Measurements from ENCODE around the gene DPH6. TPM values are rescaled to one million over a fixed set of nuclear protein-coding genes. Genes with fewer than 3 reads are reported as not detected.
"Not testable (repeated sequence)": the region's sequence is repeated elsewhere in the genome, so short reads cannot be mapped to it uniquely, and the experiment has no call there.

The DPH6 gene
- total and polyA plus RNA-seq, 2 experiments from 2014 or later: 11.3 to 14.4 TPM

- Histone ChIP-seq H3K4me2 (no peak overlapping the region), H3K27me3 (no peaks in the 10 kb centered on the region), H3K4me3 (no peak overlapping the region), H3K36me3 (replicated peaks; ENCODE audit: insufficient read depth, low read depth) (no peaks in the 10 kb centered on the region), H2AFZ (no peak overlapping the region), H3K79me2 (no peaks in the 10 kb centered on the region), H3K9me3 (ENCODE audit: low read depth) (no peaks in the 10 kb centered on the region), H4K20me1 (ENCODE audit: insufficient read depth, poor library complexity, severe bottlenecking) (no peaks in the 10 kb centered on the region), H3K9me2 (replicated peaks; ENCODE audit: insufficient read depth) (no peaks in the 10 kb centered on the region), H3K27ac (no peak overlapping the region), H3K4me1 (ENCODE audit: insufficient read depth) (peaks cover 5% of the 10 kb centered on the region)
- TF ChIP-seq CTCF (IDR thresholded peaks at IDR 0.05; ENCODE audit: poor library complexity): no peak
- no peak for TF ChIP-seq EZH2phosphoT487 (IDR thresholded peaks at IDR 0.05; ENCODE audit: low read depth, severe bottlenecking, unreplicated experiment)
- no peak for TF ChIP-seq EZH2 (IDR thresholded peaks at IDR 0.05; ENCODE audit: borderline replicate concordance)
- 83% methylated on average over 1 of the region's 1 CpG for WGBS (ENCODE audit: low lambda C conversion rate, missing lambda C conversion rate)
- DNase-seq (ENCODE audit: low spot score): no peak
These were observed 103.2 kb downstream of the DPH6 start for GRCh38 chr15:35442742-35443141.

GRCh38 chr15:35441279-35441678 is 104.7 kb downstream of the DPH6 start:
- not testable (repeated sequence) for H3K36me3 ChIP-seq (replicated peaks; ENCODE audit: insufficient read depth, low read depth); H3K4me1 ChIP-seq (ENCODE audit: insufficient read depth); H3K4me2 ChIP-seq; H3K79me2 ChIP-seq; DNase-seq (ENCODE audit: low spot score); H3K9me3 ChIP-seq (ENCODE audit: low read depth); H3K27ac ChIP-seq; H3K27me3 ChIP-seq; H3K4me3 ChIP-seq; H4K20me1 ChIP-seq (ENCODE audit: insufficient read depth, poor library complexity, severe bottlenecking); H3K9me2 ChIP-seq (replicated peaks; ENCODE audit: insufficient read depth); H2AFZ ChIP-seq
- WGBS (ENCODE audit: low lambda C conversion rate, missing lambda C conversion rate): 87% methylated on average over 4 of the region's 4 CpGs

- H3K79me2 ChIP-seq: no peaks in the 10 kb centered on the region
- no peak overlapping the region for H2AFZ ChIP-seq
- no peak overlapping the region for H3K4me3 ChIP-seq
- no peak for DNase-seq (ENCODE audit: low spot score)
- H3K27ac ChIP-seq: no peak overlapping the region
- no peaks in the 10 kb centered on the region for H3K36me3 ChIP-seq (replicated peaks; ENCODE audit: insufficient read depth, low read depth)
- no peaks in the 10 kb centered on the region for H3K27me3 ChIP-seq
- no peaks in the 10 kb centered on the region for H3K9me2 ChIP-seq (replicated peaks; ENCODE audit: insufficient read depth)
- no peak for TF ChIP-seq EZH2phosphoT487 (IDR thresholded peaks at IDR 0.05; ENCODE audit: low read depth, severe bottlenecking, unreplicated experiment)
- no peak for TF ChIP-seq CTCF (IDR thresholded peaks at IDR 0.05; ENCODE audit: poor library complexity)
- TF ChIP-seq EZH2 (IDR thresholded peaks at IDR 0.05; ENCODE audit: borderline replicate concordance): no peak
- no peaks in the 10 kb centered on the region for H4K20me1 ChIP-seq (ENCODE audit: insufficient read depth, poor library complexity, severe bottlenecking)
- H3K9me3 ChIP-seq (ENCODE audit: low read depth): no peaks in the 10 kb centered on the region
- WGBS (ENCODE audit: low lambda C conversion rate, missing lambda C conversion rate): 89% methylated on average over 3 of the region's 3 CpGs
- H3K4me1 ChIP-seq (ENCODE audit: insufficient read depth): peaks cover 5% of the 10 kb centered on the region
- H3K4me2 ChIP-seq: no peak overlapping the region
These were observed 105.7 kb downstream of the DPH6 start for GRCh38 chr15:35440265-35440664.

- H3K36me3 ChIP-seq (replicated peaks; ENCODE audit: insufficient read depth, low read depth): no peaks in the 10 kb centered on the region
- no peaks in the 10 kb centered on the region for H4K20me1 ChIP-seq (ENCODE audit: insufficient read depth, poor library complexity, severe bottlenecking)
- no peaks in the 10 kb centered on the region for H3K79me2 ChIP-seq
- H3K4me2 ChIP-seq: no peak overlapping the region
- H3K27me3 ChIP-seq: no peaks in the 10 kb centered on the region
- WGBS (ENCODE audit: low lambda C conversion rate, missing lambda C conversion rate): 72% methylated on average over 2 of the region's 2 CpGs
- H3K9me2 ChIP-seq (replicated peaks; ENCODE audit: insufficient read depth): no peaks in the 10 kb centered on the region
- no peak overlapping the region for H2AFZ ChIP-seq
- no peak overlapping the region for H3K4me3 ChIP-seq
- H3K9me3 ChIP-seq (ENCODE audit: low read depth): no peaks in the 10 kb centered on the region
- TF ChIP-seq CTCF (IDR thresholded peaks at IDR 0.05; ENCODE audit: poor library complexity): no peak
- no peak for TF ChIP-seq EZH2 (IDR thresholded peaks at IDR 0.05; ENCODE audit: borderline replicate concordance)
- TF ChIP-seq EZH2phosphoT487 (IDR thresholded peaks at IDR 0.05; ENCODE audit: low read depth, severe bottlenecking, unreplicated experiment): no peak
- no peak for DNase-seq (ENCODE audit: low spot score)
- H3K27ac ChIP-seq: no peak overlapping the region
- H3K4me1 ChIP-seq (ENCODE audit: insufficient read depth): peaks cover 5% of the 10 kb centered on the region
These were observed 106.7 kb downstream of the DPH6 start for GRCh38 chr15:35439291-35439690.
